Measurements from ENCODE around the gene GALNTL6. TPM values are rescaled to one million over a fixed set of nuclear protein-coding genes. Genes with fewer than 3 reads are reported as not detected.

GALNTL6 gene
- total and polyA plus RNA-seq, 9 of the 15 experiments (the other 6 are each of a cell fraction or from before 2014, with no cell fraction given), result 0.18 to 0.50 (median 0.29) TPM

GRCh38 chr4:172652369-172652768 is 839.2 kb downstream of the GALNTL6 start:
- POLR2A ChIA-PET, result no interaction called here
- in situ Hi-C loops (cut with MboI), result no loop called here
- 0% methylated on average over 1 of the region's 1 CpG for WGBS (ENCODE audit: insufficient coverage, low coverage, missing lambda C conversion rate)

GRCh38 chr4:172653676-172654075 is 840.5 kb downstream of the GALNTL6 start:
- in situ Hi-C loops (cut with MboI), result no loop called here
- H3K27me3 ChIP-seq (ENCODE audit: control insufficient read depth in 2 of 2, insufficient read depth in 2 of 2, low read length in 2 of 2), result no peaks in the 10 kb centered on the region
- H3K27ac ChIP-seq (ENCODE audit: extremely low read depth, low read depth, low read length), result no peak overlapping the region
- DNase-seq (ENCODE audit: extremely low read depth in 1 of 4, low spot score in 3 of 4), result no peak
- FAIRE-seq, result no peak
- no peak overlapping the region for H3K4me2 ChIP-seq (ENCODE audit: insufficient read depth, low read length)
- H4K20me1 ChIP-seq (replicated peaks; ENCODE audit: control insufficient read depth, insufficient read depth, low read length), result no peaks in the 10 kb centered on the region
- no peaks in the 10 kb centered on the region for H3K79me2 ChIP-seq (ENCODE audit: control insufficient read depth, insufficient read depth, low read length)
- intact Hi-C loops (cut with micrococcal nuclease), result no loop called here
- CTCF ChIA-PET (ENCODE audit: low intra/inter-chr PET ratio), result no interaction called here
- H3K9me1 ChIP-seq (ENCODE audit: control insufficient read depth, insufficient read depth, low read length), result no peaks in the 10 kb centered on the region
- H3K9ac ChIP-seq (ENCODE audit: insufficient read depth in 1 of 2, low read depth in 2 of 2, low read length in 2 of 2), result no peak overlapping the region
- no peak overlapping the region for H2AFZ ChIP-seq (ENCODE audit: low read depth, low read length)
- H3K4me3 ChIP-seq, result no peak overlapping the region
- no peak for ATAC-seq
- no peaks in the 10 kb centered on the region for H3K36me3 ChIP-seq (ENCODE audit: control insufficient read depth, insufficient read depth, low read length)
- BruUV-seq (replicated peaks), result no TSS peak
- no peaks in the 10 kb centered on the region for H3K9me3 ChIP-seq (replicated peaks; ENCODE audit: control insufficient read depth, insufficient read depth, low read depth, low read length)
- H3K4me1 ChIP-seq (replicated peaks in 1 of 2; ENCODE audit: control insufficient read depth in 2 of 2, insufficient read depth in 2 of 2, low read length in 2 of 2), result no peaks in the 10 kb centered on the region
- POLR2A ChIA-PET, result interaction anchor here (1.0 kb wide), 1 partner anchor 63 kb away, joined by 3 read pairs; no protein-coding TSS in a partner anchor
- no peak for TF ChIP-seq KDM1A (IDR thresholded peaks at IDR 0.05)
- TF ChIP-seq ZNF592 (IDR thresholded peaks at IDR 0.05), result no peak
- TF ChIP-seq RBM25 (IDR thresholded peaks at IDR 0.05; ENCODE audit: low read depth, low read length, severe bottlenecking), result no peak
- no peak for TF ChIP-seq CCAR2 (IDR thresholded peaks at IDR 0.05; ENCODE audit: low read depth, low read length)
- no peak for TF ChIP-seq SP1 (CRISPR knock-in tag; IDR thresholded peaks at IDR 0.05)
- TF ChIP-seq ZBTB26 (CRISPR knock-in tag; IDR thresholded peaks at IDR 0.05), result no peak

More at GRCh38 chr4:172652369-172652768, 839.2 kb downstream of the GALNTL6 start:
- no peaks in the 10 kb centered on the region for H3K27me3 ChIP-seq (ENCODE audit: control insufficient read depth in 2 of 2, insufficient read depth in 2 of 2, low read length in 2 of 2)
- no peak overlapping the region for H3K27ac ChIP-seq (ENCODE audit: extremely low read depth, low read depth, low read length)
- DNase-seq (ENCODE audit: extremely low read depth in 1 of 4, low spot score in 3 of 4), result no peak
- no peak overlapping the region for H3K4me2 ChIP-seq (ENCODE audit: insufficient read depth, low read length)
- intact Hi-C loops (cut with micrococcal nuclease), result no loop called here
- TF ChIP-seq ZNF668 (CRISPR knock-in tag; IDR thresholded peaks at IDR 0.05), result no peak
- TF ChIP-seq NONO (IDR thresholded peaks at IDR 0.05; ENCODE audit: low read depth in 2 of 2, low read length in 1 of 2), result no peak
- TF ChIP-seq NR2C2 (CRISPR knock-in tag; IDR thresholded peaks at IDR 0.05), result no peak
- TF ChIP-seq NR2C2 (tag; IDR thresholded peaks at IDR 0.05), result no peak
- no peak for TF ChIP-seq NFRKB (IDR thresholded peaks at IDR 0.05; ENCODE audit: low read depth)
- no peak for TF ChIP-seq ETV5 (CRISPR knock-in tag; IDR thresholded peaks at IDR 0.05; ENCODE audit: low read depth)
- TF ChIP-seq CBX5 (IDR thresholded peaks at IDR 0.05; ENCODE audit: borderline replicate concordance, low read depth), result no peak
- TF ChIP-seq ZFP30 (CRISPR knock-in tag; IDR thresholded peaks at IDR 0.05; ENCODE audit: borderline replicate concordance), result no peak
- TF ChIP-seq RBM39 (optimal IDR thresholded peaks at IDR 0.05; ENCODE audit: low read depth, low read length), result no peak
- TF ChIP-seq MCM5 (IDR thresholded peaks at IDR 0.05; ENCODE audit: low read depth), result no peak
- no peak for TF ChIP-seq ZZZ3 (IDR thresholded peaks at IDR 0.05)
- H3K9ac ChIP-seq (ENCODE audit: insufficient read depth in 1 of 2, low read depth in 2 of 2, low read length in 2 of 2), result no peak overlapping the region
- no peaks in the 10 kb centered on the region for H3K4me1 ChIP-seq (replicated peaks in 1 of 2; ENCODE audit: control insufficient read depth in 2 of 2, insufficient read depth in 2 of 2, low read length in 2 of 2)
- no peak for ATAC-seq
- H3K9me1 ChIP-seq (ENCODE audit: control insufficient read depth, insufficient read depth, low read length), result no peaks in the 10 kb centered on the region
- no peaks in the 10 kb centered on the region for H3K36me3 ChIP-seq (ENCODE audit: control insufficient read depth, insufficient read depth, low read length)
- no TSS peak for BruUV-seq (replicated peaks)
- CTCF ChIA-PET (ENCODE audit: low intra/inter-chr PET ratio), result no interaction called here
- no peaks in the 10 kb centered on the region for H3K79me2 ChIP-seq (ENCODE audit: control insufficient read depth, insufficient read depth, low read length)
- no peaks in the 10 kb centered on the region for H4K20me1 ChIP-seq (replicated peaks; ENCODE audit: control insufficient read depth, insufficient read depth, low read length)
- H2AFZ ChIP-seq (ENCODE audit: low read depth, low read length), result no peak overlapping the region
- H3K9me3 ChIP-seq (replicated peaks; ENCODE audit: control insufficient read depth, insufficient read depth, low read depth, low read length), result no peaks in the 10 kb centered on the region
- no peak overlapping the region for H3K4me3 ChIP-seq
- no peak for FAIRE-seq

Data from K562 (cell line).